Progenitor cell of endocrine pancreas (in vitro differentiated cells): ENCODE results near the gene ZNF592. TPM values are rescaled to one million over a fixed set of nuclear protein-coding genes. Genes with fewer than 3 reads are reported as not detected.

Experiments used
- DNase-seq: peaks from one replicate; pipeline ENCODE4 v3.0.0; 2021; ENCODE audit warnings: low spot score; ENCODE audit not compliant: unreplicated experiment
- H3K27ac Mint-ChIP-seq: 2 replicates; pipeline ENCODE4 v1.8.0; 2021; ENCODE audit warnings: mild to moderate bottlenecking, moderate library complexity, mixed read lengths
- H3K27me3 Mint-ChIP-seq: 2 replicates; pipeline ENCODE4 v1.8.0; 2021; ENCODE audit warnings: mixed read lengths
- H3K36me3 Mint-ChIP-seq: 2 replicates; pipeline ENCODE4 v1.8.0; 2022; ENCODE audit warnings: mixed read lengths; ENCODE audit not compliant: insufficient read depth
- H3K4me1 Mint-ChIP-seq: 2 replicates; pipeline ENCODE4 v1.8.0; 2021; ENCODE audit warnings: low read depth, mixed read lengths
- H3K4me3 Mint-ChIP-seq: 2 replicates; pipeline ENCODE4 v1.8.0; 2021; ENCODE audit warnings: low read depth, mild to moderate bottlenecking, moderate library complexity, mixed read lengths
- H3K9me3 Mint-ChIP-seq: 2 replicates; pipeline ENCODE4 v1.8.0; 2021; ENCODE audit warnings: low read depth, mixed read lengths
- total RNA-seq: library from RNA; stranded (reverse); gene quantifications from 2 replicates; pipeline ENCODE4 v1.2.1, GENCODE V29; 2021
- TF ChIP-seq, protein P1 (sequence below): fragments of 200-600 bp; sonication (generic); IDR thresholded peaks from one replicate; pipeline ENCODE4 v1.5.0; 2021; ENCODE audit warnings: antibody characterized with exemption, mild to moderate bottlenecking; ENCODE audit not compliant: unreplicated experiment

The ZNF592 gene
- total RNA-seq, 1 donor from 2014 or later: 40.5 TPM

DNA sequence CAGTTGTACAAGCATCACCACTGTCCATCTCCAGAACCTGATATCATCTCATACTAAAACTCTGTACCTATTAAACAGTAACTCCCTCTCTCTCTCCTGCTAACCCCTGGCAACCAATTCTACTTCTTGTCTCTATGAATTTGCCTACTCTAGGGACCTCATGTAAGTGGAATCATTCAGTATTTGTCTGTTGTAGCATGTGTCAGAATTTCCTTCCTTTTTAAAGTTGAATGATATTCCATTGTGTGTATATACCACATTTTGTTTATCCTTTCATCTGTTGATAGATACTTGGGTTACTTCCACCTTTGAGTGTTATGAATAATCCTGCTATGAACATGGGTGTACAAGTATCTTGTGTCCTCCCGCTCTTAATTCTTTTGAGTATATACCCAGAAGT lies 16.6 kb downstream of the ZNF592 start:
- Mint-ChIP-seq H3K27ac (no peak overlapping the region), H3K36me3 (peaks cover 15% of the 10 kb centered on the region), H3K27me3 (no peaks in the 10 kb centered on the region), H3K4me1 (peaks cover 6% of the 10 kb centered on the region), H3K9me3 (no peaks in the 10 kb centered on the region), H3K4me3 (no peak overlapping the region)
- DNase-seq: no peak
- TF ChIP-seq, protein P1, sequence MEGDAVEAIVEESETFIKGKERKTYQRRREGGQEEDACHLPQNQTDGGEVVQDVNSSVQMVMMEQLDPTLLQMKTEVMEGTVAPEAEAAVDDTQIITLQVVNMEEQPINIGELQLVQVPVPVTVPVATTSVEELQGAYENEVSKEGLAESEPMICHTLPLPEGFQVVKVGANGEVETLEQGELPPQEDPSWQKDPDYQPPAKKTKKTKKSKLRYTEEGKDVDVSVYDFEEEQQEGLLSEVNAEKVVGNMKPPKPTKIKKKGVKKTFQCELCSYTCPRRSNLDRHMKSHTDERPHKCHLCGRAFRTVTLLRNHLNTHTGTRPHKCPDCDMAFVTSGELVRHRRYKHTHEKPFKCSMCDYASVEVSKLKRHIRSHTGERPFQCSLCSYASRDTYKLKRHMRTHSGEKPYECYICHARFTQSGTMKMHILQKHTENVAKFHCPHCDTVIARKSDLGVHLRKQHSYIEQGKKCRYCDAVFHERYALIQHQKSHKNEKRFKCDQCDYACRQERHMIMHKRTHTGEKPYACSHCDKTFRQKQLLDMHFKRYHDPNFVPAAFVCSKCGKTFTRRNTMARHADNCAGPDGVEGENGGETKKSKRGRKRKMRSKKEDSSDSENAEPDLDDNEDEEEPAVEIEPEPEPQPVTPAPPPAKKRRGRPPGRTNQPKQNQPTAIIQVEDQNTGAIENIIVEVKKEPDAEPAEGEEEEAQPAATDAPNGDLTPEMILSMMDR: no peak

DNA sequence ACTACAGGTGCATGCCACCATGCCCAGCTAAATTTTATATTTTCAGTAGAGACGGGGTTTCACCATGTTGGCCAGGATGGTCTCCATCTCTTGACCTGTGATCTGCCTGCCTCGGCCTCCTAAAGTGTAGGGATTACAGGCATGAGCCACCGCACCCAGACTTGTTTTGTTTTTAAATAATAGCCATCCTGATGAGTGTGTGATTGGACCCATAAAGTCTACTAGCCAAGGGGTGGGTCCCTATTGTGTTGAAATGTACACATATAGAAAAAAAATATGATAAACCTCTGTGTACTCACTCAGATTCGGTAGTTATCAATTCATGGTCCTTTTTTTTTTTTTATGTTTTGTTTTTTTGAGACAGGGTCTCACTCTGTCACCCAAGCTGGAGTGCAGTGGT lies 17.3 kb downstream of the ZNF592 start:
- H3K9me3 Mint-ChIP-seq: no peaks in the 10 kb centered on the region
- no peak overlapping the region for H3K27ac Mint-ChIP-seq
- no peaks in the 10 kb centered on the region for H3K27me3 Mint-ChIP-seq
- H3K4me1 Mint-ChIP-seq: peaks cover 6% of the 10 kb centered on the region
- TF ChIP-seq, protein P1: no peak
- DNase-seq: no peak
- no peak overlapping the region for H3K4me3 Mint-ChIP-seq
- H3K36me3 Mint-ChIP-seq: peaks cover 15% of the 10 kb centered on the region

DNA sequence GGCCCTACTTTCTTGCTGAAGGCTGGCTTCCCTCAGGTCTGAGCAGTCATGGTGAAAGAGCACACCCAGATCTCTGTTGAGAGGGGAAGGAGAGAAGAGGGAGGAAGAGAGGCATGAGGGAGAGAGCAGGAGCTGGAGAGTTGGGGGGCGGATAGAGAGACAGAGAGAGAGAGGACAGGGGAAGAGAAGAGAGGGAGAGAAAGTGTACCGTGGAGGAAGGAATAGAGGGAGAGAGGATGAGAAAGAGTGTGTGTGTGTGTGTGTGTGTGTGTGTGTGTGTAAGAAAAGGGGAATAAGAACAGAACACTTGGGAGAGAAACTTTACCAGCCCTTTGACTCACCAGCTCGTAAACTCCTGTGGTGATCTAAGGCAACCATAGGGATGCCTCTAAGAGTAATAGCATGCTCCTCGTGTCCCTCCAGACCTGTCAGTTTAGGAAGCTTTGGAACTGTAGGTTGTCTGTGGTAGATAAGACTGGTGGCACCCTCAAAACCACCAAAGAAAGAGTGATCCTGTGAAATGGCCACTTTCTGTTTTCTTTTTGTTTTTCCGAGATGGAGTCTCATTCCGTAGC lies 18.2 kb downstream of the ZNF592 start:
- TF ChIP-seq, protein P1: no peak
- Mint-ChIP-seq H3K9me3 (no peaks in the 10 kb centered on the region), H3K27ac (no peak overlapping the region), H3K4me1 (peaks cover 11% of the 10 kb centered on the region), H3K27me3 (no peaks in the 10 kb centered on the region), H3K36me3 (peaks cover 15% of the 10 kb centered on the region), H3K4me3 (no peak overlapping the region)
- no peak for DNase-seq

DNA sequence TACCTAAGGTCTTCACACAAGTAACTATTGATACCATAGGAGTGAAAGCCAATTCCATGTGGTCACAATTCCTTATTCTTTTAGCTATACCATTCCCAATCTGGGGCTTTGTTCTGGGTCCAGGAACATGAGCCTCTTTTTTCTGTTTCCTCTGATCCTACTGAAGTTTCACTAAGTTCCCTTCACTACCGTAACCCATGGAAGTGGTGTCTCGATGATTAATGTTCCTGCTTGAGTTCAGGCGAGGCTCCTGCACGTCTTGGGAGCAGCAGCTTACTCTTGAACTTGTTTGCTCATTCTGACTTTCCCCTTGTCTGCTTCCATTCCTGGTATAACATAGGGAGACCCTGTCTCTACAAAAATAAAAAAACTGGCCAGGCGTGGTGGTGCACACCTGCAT lies 23.6 kb downstream of the ZNF592 start:
- Mint-ChIP-seq H3K4me3 (no peak overlapping the region), H3K36me3 (peaks cover 12% of the 10 kb centered on the region), H3K27ac (peak overlapping the region; percentile 36), H3K27me3 (no peaks in the 10 kb centered on the region), H3K9me3 (no peaks in the 10 kb centered on the region), H3K4me1 (peaks cover 8% of the 10 kb centered on the region)
- no peak for DNase-seq
- TF ChIP-seq, protein P1: no peak

DNA sequence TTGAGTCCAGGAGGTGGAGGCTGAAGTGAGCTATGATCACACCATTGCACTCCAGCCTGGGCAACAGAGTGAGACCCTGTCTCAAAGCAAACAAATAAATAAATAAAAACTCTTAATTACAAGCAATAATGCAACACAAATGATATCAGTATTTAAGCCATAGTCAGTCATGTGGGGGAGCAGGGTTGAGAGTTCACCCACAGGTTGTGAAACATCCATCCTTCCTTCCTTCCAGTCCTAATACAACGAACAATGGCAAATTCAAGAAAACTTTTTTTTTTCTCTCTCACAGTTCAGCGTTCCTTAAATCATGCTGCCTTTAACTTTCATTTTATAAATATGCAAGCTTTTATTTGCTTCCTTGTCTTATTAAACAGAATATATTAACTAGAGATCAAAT lies 24.1 kb downstream of the ZNF592 start:
- no peaks in the 10 kb centered on the region for H3K9me3 Mint-ChIP-seq
- TF ChIP-seq, protein P1: no peak

More for the DNA sequence above, 24.1 kb downstream of the ZNF592 start:
- no peak overlapping the region for H3K27ac Mint-ChIP-seq
- DNase-seq: no peak
- H3K4me3 Mint-ChIP-seq: no peak overlapping the region
- H3K27me3 Mint-ChIP-seq: no peaks in the 10 kb centered on the region
- H3K4me1 Mint-ChIP-seq: peaks cover 8% of the 10 kb centered on the region
- peaks cover 12% of the 10 kb centered on the region for H3K36me3 Mint-ChIP-seq
